HCT116 (cell line): ENCODE results near the gene AFAP1. TPM values are rescaled to one million over a fixed set of nuclear protein-coding genes. Genes with fewer than 3 reads are reported as not detected.

Experiments used
- ATAC-seq: fragments of 200-7000 bp; cut with Tn5 transposase; 2 replicates; pipeline ENCODE4 v1.9.1; 2020; ENCODE audit warnings: mild to moderate bottlenecking, moderate library complexity
- BruUV-seq: library from RNA; stranded (reverse); fragments of 400-500 nt; replicated peaks from 2 replicates; lab custom pipeline; 2021; lab: Mats Ljungman, UMichigan
- CTCF ChIA-PET: fragments of 300-600 bp; sonication (Branson Sonifier 250); formaldehyde crosslinking; loops from one replicate; lab custom pipeline; 2021; ENCODE audit warnings: antibody characterized with exemption; lab: Charles Lee
- POLR2A ChIA-PET: fragments of 300-600, 350-600 bp; sonication (Branson Sonifier 250); formaldehyde crosslinking; loops from one replicate; lab custom pipeline; 2021; ENCODE audit warnings: antibody characterized with exemption; lab: Charles Lee
- RAD21 ChIA-PET, 2 experiments: fragments of 300-600 bp; sonication (Branson Sonifier 250); formaldehyde crosslinking; loops; one replicate each; lab custom pipeline; 2023; ENCODE audit warnings: low total read pairs in 2 of 2; ENCODE audit not compliant: uncharacterized antibody in 2 of 2, unreplicated experiment in 2 of 2, low non-redundant PET in 1 of 2; lab: Charles Lee
- DNase-seq: peaks from one replicate; pipeline ENCODE4 v3.0.0-alpha.2; 2010; ENCODE audit warnings: low read depth, low spot score
- H2AFZ ChIP-seq: fragments of 200-600 bp; shearing (Covaris generic), sonication (generic); 2 replicates; pipeline ENCODE4 v1.6.1; 2017; ENCODE audit warnings: low read depth, mixed run types, mixed read lengths, antibody characterized with exemption, low read length; ENCODE audit not compliant: poor library complexity, severe bottlenecking
- H3K27ac ChIP-seq: 2 replicates; pipeline ENCODE4 v1.5.1; 2012; ENCODE audit warnings: low read depth, low read length
- H3K27me3 ChIP-seq: fragments of 200-600 bp; sonication (generic); 2 replicates; pipeline ENCODE4 v1.6.1; 2016; ENCODE audit warnings: mixed run types, low read length, mixed read lengths; ENCODE audit not compliant: insufficient read depth
- H3K36me3 ChIP-seq, 2 experiments: fragments of 200-500 bp in 1 of 2; fragments of 200-600 bp in 1 of 2; sonication (Bioruptor generic) in 1 of 2; sonication (generic) in 1 of 2; 2 replicates each; pipeline versions ENCODE4 v1.5.1 to v1.6.1; 2014 to 2016; ENCODE audit warnings: low read length in 2 of 2, inconsistent platforms in 1 of 2, mixed read lengths in 1 of 2, mixed run types in 1 of 2; ENCODE audit not compliant: insufficient read depth in 2 of 2, control insufficient read depth in 1 of 2
- H3K4me1 ChIP-seq, 2 experiments: fragments of 200-600 bp in 1 of 2; sonication (generic) in 1 of 2; 2 replicates each; pipeline versions ENCODE4 v1.5.1 to v1.6.1; 2012 to 2017; ENCODE audit warnings: low read length in 2 of 2, inconsistent platforms in 1 of 2, mild to moderate bottlenecking in 1 of 2, mixed read lengths in 1 of 2, mixed run types in 1 of 2, moderate library complexity in 1 of 2; ENCODE audit not compliant: insufficient read depth in 2 of 2, control insufficient read depth in 1 of 2
- H3K4me2 ChIP-seq: fragments of 200-600 bp; sonication (generic); 2 replicates; pipeline ENCODE4 v1.6.1; 2017; ENCODE audit warnings: mixed run types, low read length, mixed read lengths
- H3K4me3 ChIP-seq, 2 experiments: fragments of 200-600 bp in 1 of 2; sonication (generic) in 1 of 2; replicated peaks in 1 of 2; 2 replicates each; pipeline ENCODE4 v1.5.1; 2011 to 2016; ENCODE audit warnings: low read length in 2 of 2, control low read depth in 1 of 2, low read depth in 1 of 2, mild to moderate bottlenecking in 1 of 2, mixed read lengths in 1 of 2, mixed run types in 1 of 2
- H3K79me2 ChIP-seq: fragments of 200-600 bp; sonication (generic); 2 replicates; pipeline ENCODE4 v1.6.1; 2017; ENCODE audit warnings: mild to moderate bottlenecking, mixed run types, low read length, moderate library complexity, mixed read lengths; ENCODE audit not compliant: insufficient read depth
- H3K9ac ChIP-seq: fragments of 200-600 bp; sonication (generic); 2 replicates; pipeline ENCODE4 v1.6.1; 2016; ENCODE audit warnings: low read length, mixed read lengths
- H3K9me2 ChIP-seq: fragments of 200-600 bp; sonication (generic), shearing (Covaris generic); 2 replicates; pipeline ENCODE4 v1.6.1; 2017; ENCODE audit warnings: mixed run types, mild to moderate bottlenecking, moderate library complexity; ENCODE audit not compliant: insufficient read depth
- H3K9me3 ChIP-seq, 2 experiments: fragments of 200-500 bp in 1 of 2; fragments of 200-600 bp in 1 of 2; sonication (Bioruptor generic) in 1 of 2; sonication (generic) in 1 of 2; 2 replicates each; pipeline ENCODE4 v1.6.1; 2014 to 2017; ENCODE audit warnings: low read length in 2 of 2, mixed read lengths in 2 of 2, inconsistent platforms in 1 of 2, low read depth in 1 of 2, mild to moderate bottlenecking in 1 of 2, mixed run types in 1 of 2, moderate library complexity in 1 of 2; ENCODE audit not compliant: control insufficient read depth in 1 of 2, insufficient read depth in 1 of 2
- H4K20me1 ChIP-seq: fragments of 200-600 bp; sonication (generic), shearing (Covaris generic); 2 replicates; pipeline ENCODE4 v1.6.1; 2017; ENCODE audit warnings: mixed run types, mild to moderate bottlenecking, moderate library complexity; ENCODE audit not compliant: insufficient read depth
- CEBPB ChIP-seq: IDR thresholded peaks from 2 replicates; pipeline ENCODE4 v1.6.1; 2012; ENCODE audit warnings: low read depth
- EGR1 ChIP-seq: IDR thresholded peaks from 2 replicates; pipeline ENCODE4 v1.6.1; 2012; ENCODE audit warnings: low read depth
- EZH2 ChIP-seq: fragments of 200-600 bp; sonication (generic); IDR thresholded peaks from 2 replicates; pipeline ENCODE4 v1.6.1; 2017; ENCODE audit warnings: antibody characterized with exemption, mixed run types
- EZH2phosphoT487 ChIP-seq: fragments of 200-600 bp; IDR thresholded peaks from 2 replicates; pipeline ENCODE4 v1.6.1; 2018; ENCODE audit warnings: antibody characterized with exemption, borderline replicate concordance
- JUND ChIP-seq: IDR thresholded peaks from 2 replicates; pipeline ENCODE4 v1.6.1; 2012
- POLR2A ChIP-seq: IDR thresholded peaks from 2 replicates; pipeline ENCODE4 v1.7.0; 2011; ENCODE audit warnings: borderline replicate concordance; ENCODE audit not compliant: insufficient read depth, insufficient read length; ENCODE audit errors: extremely low read depth
- POLR2AphosphoS5 ChIP-seq: IDR thresholded peaks from 2 replicates; pipeline ENCODE4 v1.6.1; 2011; ENCODE audit warnings: mild to moderate bottlenecking, low read depth, low read length, moderate library complexity
- RAD21 ChIP-seq: IDR thresholded peaks from 2 replicates; pipeline ENCODE4 v1.6.1; 2012; ENCODE audit warnings: low read depth, mild to moderate bottlenecking
- REST ChIP-seq: IDR thresholded peaks from 2 replicates; pipeline ENCODE4 v1.6.1; 2012; ENCODE audit warnings: low read depth
- SIN3A ChIP-seq: IDR thresholded peaks from 2 replicates; pipeline ENCODE4 v1.6.1; 2012; ENCODE audit warnings: low read depth
- SP1 ChIP-seq: IDR thresholded peaks from 2 replicates; pipeline ENCODE4 v1.6.1; 2012; ENCODE audit warnings: low read depth
- SRF ChIP-seq: IDR thresholded peaks from 2 replicates; pipeline ENCODE4 v1.6.1; 2012; ENCODE audit warnings: low read depth
- YY1 ChIP-seq: IDR thresholded peaks from 2 replicates; pipeline ENCODE4 v1.6.1; 2011; ENCODE audit warnings: low read length, low read depth, moderate library complexity, mild to moderate bottlenecking; ENCODE audit not compliant: insufficient replicate concordance; ENCODE audit errors: extremely low read depth
- ZFX ChIP-seq: fragments of 450-650 bp; IDR thresholded peaks from 2 replicates; pipeline ENCODE4 v1.6.1; 2017
- ZNF274 ChIP-seq: fragments of 200-500 bp; sonication (Bioruptor generic); IDR thresholded peaks from 2 replicates; pipeline ENCODE4 v1.6.1; 2014; ENCODE audit warnings: mild to moderate bottlenecking, low read depth, low read length, inconsistent platforms
- intact Hi-C: fragments of 100-400 bp; cut with micrococcal nuclease; formaldehyde crosslinking; loops from 2 replicates; pipeline ENCODE4 v1.10.0; 2022
- total RNA-seq: library from RNA; stranded (reverse); gene quantifications from one replicate; pipeline ENCODE4 v1.2.1, GENCODE V29; 2021; ENCODE audit not compliant: unreplicated experiment
- TF ChIP-seq, protein P1 (sequence below): IDR thresholded peaks from 2 replicates; pipeline ENCODE4 v1.6.1; 2012
- TF ChIP-seq, protein P2 (sequence below), 3 experiments: fragments of 200-600 bp in 1 of 3; sonication (generic) in 1 of 3; IDR thresholded peaks in 2 of 3; conservative IDR thresholded peaks in 1 of 3; 2 replicates each; pipeline ENCODE4 v1.5.1; 2012 to 2017; ENCODE audit warnings: low read depth in 2 of 3, low read length in 2 of 3, antibody characterized with exemption in 1 of 3, borderline replicate concordance in 1 of 3, control low read depth in 1 of 3, mild to moderate bottlenecking in 1 of 3, mixed read lengths in 1 of 3, mixed run types in 1 of 3, moderate library complexity in 1 of 3; ENCODE audit not compliant: insufficient read depth in 1 of 3
- TF ChIP-seq, protein P3 (sequence below): IDR thresholded peaks from 2 replicates; pipeline ENCODE4 v1.6.1; 2012

The AFAP1 gene
- total RNA-seq, 1 experiment from 2014 or later = 19.4 TPM

- intact Hi-C loops = no loop called here
- no peaks in the 10 kb centered on the region for H4K20me1 ChIP-seq
- no peaks in the 10 kb centered on the region for H3K79me2 ChIP-seq
- H3K27me3 ChIP-seq = no peaks in the 10 kb centered on the region
- no peak for ATAC-seq
- no peak overlapping the region for H2AFZ ChIP-seq
- TF ChIP-seq, protein P1, sequence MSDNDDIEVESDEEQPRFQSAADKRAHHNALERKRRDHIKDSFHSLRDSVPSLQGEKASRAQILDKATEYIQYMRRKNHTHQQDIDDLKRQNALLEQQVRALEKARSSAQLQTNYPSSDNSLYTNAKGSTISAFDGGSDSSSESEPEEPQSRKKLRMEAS = no peak
- TF ChIP-seq, protein P2, sequence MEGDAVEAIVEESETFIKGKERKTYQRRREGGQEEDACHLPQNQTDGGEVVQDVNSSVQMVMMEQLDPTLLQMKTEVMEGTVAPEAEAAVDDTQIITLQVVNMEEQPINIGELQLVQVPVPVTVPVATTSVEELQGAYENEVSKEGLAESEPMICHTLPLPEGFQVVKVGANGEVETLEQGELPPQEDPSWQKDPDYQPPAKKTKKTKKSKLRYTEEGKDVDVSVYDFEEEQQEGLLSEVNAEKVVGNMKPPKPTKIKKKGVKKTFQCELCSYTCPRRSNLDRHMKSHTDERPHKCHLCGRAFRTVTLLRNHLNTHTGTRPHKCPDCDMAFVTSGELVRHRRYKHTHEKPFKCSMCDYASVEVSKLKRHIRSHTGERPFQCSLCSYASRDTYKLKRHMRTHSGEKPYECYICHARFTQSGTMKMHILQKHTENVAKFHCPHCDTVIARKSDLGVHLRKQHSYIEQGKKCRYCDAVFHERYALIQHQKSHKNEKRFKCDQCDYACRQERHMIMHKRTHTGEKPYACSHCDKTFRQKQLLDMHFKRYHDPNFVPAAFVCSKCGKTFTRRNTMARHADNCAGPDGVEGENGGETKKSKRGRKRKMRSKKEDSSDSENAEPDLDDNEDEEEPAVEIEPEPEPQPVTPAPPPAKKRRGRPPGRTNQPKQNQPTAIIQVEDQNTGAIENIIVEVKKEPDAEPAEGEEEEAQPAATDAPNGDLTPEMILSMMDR (IDR thresholded peaks at IDR 0.05 in 2 of 3, conservative IDR thresholded peaks at IDR 0.05 in 1 of 3; ENCODE audit: borderline replicate concordance in 1 of 3, insufficient read depth in 1 of 3, low read depth in 2 of 3, low read length in 2 of 3) = no peak
- TF ChIP-seq ZNF274 = no peak
- TF ChIP-seq SRF = no peak
- TF ChIP-seq EGR1 = no peak
- no peak for TF ChIP-seq EZH2
- no peak for TF ChIP-seq SIN3A
- TF ChIP-seq POLR2A = no peak
- TF ChIP-seq SP1 = no peak
- no peak for TF ChIP-seq ZFX
- TF ChIP-seq JUND = no peak
- TF ChIP-seq CEBPB = no peak
- no peak for TF ChIP-seq RAD21
- no peak for TF ChIP-seq REST
- TF ChIP-seq, protein P3, sequence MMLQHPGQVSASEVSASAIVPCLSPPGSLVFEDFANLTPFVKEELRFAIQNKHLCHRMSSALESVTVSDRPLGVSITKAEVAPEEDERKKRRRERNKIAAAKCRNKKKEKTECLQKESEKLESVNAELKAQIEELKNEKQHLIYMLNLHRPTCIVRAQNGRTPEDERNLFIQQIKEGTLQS = no peak
- TF ChIP-seq EZH2phosphoT487 = no peak
- TF ChIP-seq POLR2AphosphoS5 = no peak
- no peak for TF ChIP-seq YY1
- TF ChIP-seq, all 23 proteins: peak for 0
- POLR2A ChIA-PET = no interaction called here
- DNase-seq = no peak
- BruUV-seq = no TSS peak
- Histone ChIP-seq H3K4me1 (no peaks in the 10 kb centered on the region), H3K4me2 (no peak overlapping the region), H3K27ac (no peak overlapping the region), H3K9me3 (no peaks in the 10 kb centered on the region), H3K9ac (no peak overlapping the region), H3K4me3 (no peak overlapping the region), H3K36me3 (no peaks in the 10 kb centered on the region), H3K9me2 (no peaks in the 10 kb centered on the region)
- RAD21 ChIA-PET = no interaction called here
- CTCF ChIA-PET = no interaction called here
Measured at GRCh38 chr4:7852568-7853185, 87.0 kb downstream of the AFAP1 start.
